Measurements from ENCODE around the gene DNAJC18. TPM values are rescaled to one million over a fixed set of nuclear protein-coding genes. Genes with fewer than 3 reads are reported as not detected.

DNAJC18 gene
- total and polyA plus RNA-seq, 2 of the 8 experiments (the other 6 are each of a cell fraction or from before 2014, with no cell fraction given): 7.8 to 29.2 TPM

DNA sequence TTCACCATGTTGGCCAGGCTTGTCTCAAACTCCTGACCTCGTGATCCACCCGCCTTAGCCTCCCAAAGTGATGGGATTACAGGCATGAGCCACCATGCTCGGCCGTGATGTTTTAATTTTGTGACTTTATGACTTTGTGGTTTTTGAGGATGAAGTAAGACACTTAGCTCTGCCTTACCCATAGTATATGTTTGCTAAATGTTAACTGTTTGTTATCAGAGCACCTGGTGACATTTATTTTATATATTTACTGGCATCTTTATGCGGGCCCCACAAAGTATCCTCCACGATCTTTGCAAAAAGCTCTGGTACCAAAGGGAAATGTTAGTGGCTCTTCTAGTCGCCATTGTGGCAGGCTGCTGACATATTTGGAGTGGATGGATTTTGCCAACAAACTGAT lies 63.0 kb downstream of the DNAJC18 start:
- peaks cover 0 to 10% (median 7%) of the 10 kb centered on the region in 4 experiments; a peak in 4 of 8 replicates for H3K36me3 ChIP-seq (ENCODE audit: control insufficient read depth in 2 of 4, insufficient read depth in 4 of 4, low read length in 3 of 4)
- no peak overlapping the region for H4K91ac ChIP-seq (replicated peaks; ENCODE audit: insufficient read length, low read length)
- H3K27ac ChIP-seq (ENCODE audit: low read depth, low read length): no peak overlapping the region
- no peaks in the 10 kb centered on the region for H3K23me2 ChIP-seq (ENCODE audit: low read depth, low read length)
- no peak overlapping the region for H2AK5ac ChIP-seq (ENCODE audit: low read depth, low read length)
- no peak overlapping the region for H2BK15ac ChIP-seq (ENCODE audit: low read length)
- FAIRE-seq (no peak), DNase-seq (ENCODE audit: low read depth in 1 of 2, low spot score in 2 of 2) (no peak)
- peaks cover 2% of the 10 kb centered on the region; the same call in 1 of the 2 replicates for H3K79me1 ChIP-seq (ENCODE audit: low read depth, low read length)
- H3K9me3 ChIP-seq (ENCODE audit: insufficient read depth in 2 of 2, low read depth in 1 of 2, low read length in 1 of 2): no peaks in the 10 kb centered on the region
- TF ChIP-seq ZNF274 (IDR thresholded peaks at IDR 0.05; ENCODE audit: borderline replicate concordance, extremely low read depth, low read length): no peak
- TF ChIP-seq SIN3A (conservative IDR thresholded peaks at IDR 0.05 in 1 of 2, IDR thresholded peaks at IDR 0.05 in 1 of 2; ENCODE audit: low read depth in 1 of 2, low read length in 2 of 2): no peak
- no peak for TF ChIP-seq BCL11A (IDR thresholded peaks at IDR 0.05; ENCODE audit: low read depth in 2 of 2, low read length in 2 of 2)
- TF ChIP-seq, protein P1, sequence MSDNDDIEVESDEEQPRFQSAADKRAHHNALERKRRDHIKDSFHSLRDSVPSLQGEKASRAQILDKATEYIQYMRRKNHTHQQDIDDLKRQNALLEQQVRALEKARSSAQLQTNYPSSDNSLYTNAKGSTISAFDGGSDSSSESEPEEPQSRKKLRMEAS (IDR thresholded peaks at IDR 0.05): no peak
- TF ChIP-seq RXRA (IDR thresholded peaks at IDR 0.05; ENCODE audit: insufficient read depth, low read depth, low read length): no peak
- no peak for TF ChIP-seq BRCA1 (IDR thresholded peaks at IDR 0.05; ENCODE audit: low read depth, low read length)
- no peak overlapping the region for H2BK120ac ChIP-seq (replicated peaks; ENCODE audit: low read depth, low read length)
- ChIA-PET CTCF (ENCODE audit: partially characterized antibody) (interaction anchor here (0.6 to 3.6 kb wide), 4 partner anchors 14 to 34 kb away, joined by 3 to 14 read pairs (median 3); partner anchors contain the start of gene PAIP2), POLR2A (ENCODE audit: partially characterized antibody) (interaction anchor here (1.0 to 3.9 kb wide), 10 partner anchors 8 to 82 kb away, joined by 3 to 13 read pairs (median 4); partner anchors contain the start of gene PROB1)
- H3K4me1 ChIP-seq (replicated peaks in 1 of 4; ENCODE audit: control insufficient read depth in 3 of 4, insufficient read depth in 4 of 4, low read length in 3 of 4): peaks cover 0 to 11% (median 0%) of the 10 kb centered on the region in 4 experiments; a peak in 2 of 7 replicates
- H4K5ac ChIP-seq (ENCODE audit: insufficient read length, low read depth, low read length): no peak overlapping the region
- no peak overlapping the region for H3K4me3 ChIP-seq (ENCODE audit: extremely low read depth in 1 of 4, insufficient read depth in 2 of 4, low read depth in 3 of 4, low read length in 4 of 4)
- H2BK12ac ChIP-seq (ENCODE audit: low read depth, low read length): no peak overlapping the region
- no peak overlapping the region for H2BK20ac ChIP-seq (ENCODE audit: low read length)
- peaks cover 0 to 3% of the 10 kb centered on the region in 2 experiments for H4K20me1 ChIP-seq (replicated peaks in 1 of 2; ENCODE audit: control insufficient read depth in 1 of 2, insufficient read depth in 2 of 2, low read length in 2 of 2)
- H3K14ac ChIP-seq (ENCODE audit: insufficient read length): no peak overlapping the region
- H3K18ac ChIP-seq (ENCODE audit: extremely low read depth, low read length): no peak overlapping the region
- no peak overlapping the region for H3K9ac ChIP-seq (replicated peaks in 1 of 4; ENCODE audit: extremely low read depth in 1 of 4, low read depth in 3 of 4, low read length in 3 of 4)
- no peak overlapping the region for H2AFZ ChIP-seq (ENCODE audit: low read length)
- no peaks in the 10 kb centered on the region for H3K27me3 ChIP-seq (replicated peaks in 1 of 4; ENCODE audit: control insufficient read depth in 3 of 4, extremely low read depth in 1 of 4, insufficient read depth in 3 of 4, low read length in 3 of 4)
- H3K56ac ChIP-seq (replicated peaks; ENCODE audit: insufficient read length, low read depth, low read length): no peak overlapping the region
- no peak overlapping the region for H4K8ac ChIP-seq (ENCODE audit: extremely low read depth, insufficient read depth, low read length)
- no peak overlapping the region for H3K4ac ChIP-seq (replicated peaks; ENCODE audit: insufficient read length, low read depth, low read length)
- no peak overlapping the region for H2BK5ac ChIP-seq (ENCODE audit: low read depth, low read length)
- H3K4me2 ChIP-seq (ENCODE audit: insufficient read depth in 1 of 2, low read depth in 2 of 2, low read length in 2 of 2): no peak overlapping the region
- H3K79me2 ChIP-seq (ENCODE audit: control insufficient read depth in 1 of 2, insufficient read depth in 2 of 2, low read length in 2 of 2): no peaks in the 10 kb centered on the region
- 93% methylated on average over 7 of the region's 7 CpGs; no CpG with 5 or more reads in 1 of the 2 experiments for WGBS, 2 experiments (ENCODE audit: extremely low coverage in 1 of 2, insufficient coverage in 1 of 2, insufficient read length in 1 of 2, insufficient replicate concordance in 2 of 2, low coverage in 1 of 2, low lambda C conversion rate in 2 of 2, missing lambda C conversion rate in 1 of 2)
- no peak overlapping the region for H3K23ac ChIP-seq (ENCODE audit: insufficient read length)
